IMR-90 (cell line): Measurements from ENCODE around the gene PRODH2. TPM values are rescaled to one million over a fixed set of nuclear protein-coding genes. Genes with fewer than 3 reads are reported as not detected.

ENCODE experiments used
- ATAC-seq: fragments of 200-7000 bp; cut with Tn5 transposase; 2 replicates; pipeline ENCODE4 v1.9.1; 2020; ENCODE audit warnings: low read depth, mild to moderate bottlenecking, moderate library complexity
- BruUV-seq: library from RNA; stranded (reverse); fragments of 400-500 nt; replicated peaks from 2 replicates; lab custom pipeline; 2021; lab: Mats Ljungman, UMichigan
- CTCF ChIA-PET: fragments of 300-600 bp; formaldehyde crosslinking; extraction: SDS; loops from one replicate; lab custom pipeline; 2021; ENCODE audit warnings: antibody characterized with exemption; lab: Yijun Ruan, JAX
- POLR2A ChIA-PET: fragments of 300-600 bp; sonication (Branson Sonifier 250); formaldehyde crosslinking; loops from one replicate; lab custom pipeline; 2022; ENCODE audit warnings: antibody characterized with exemption; ENCODE audit not compliant: unreplicated experiment; lab: Charles Lee
- DNase-seq: peaks from one replicate; pipeline ENCODE4 v3.0.0; 2013
- H2AFZ ChIP-seq: replicated peaks from 2 replicates; pipeline ENCODE3; 2013; ENCODE audit warnings: low read length, mild to moderate bottlenecking; ENCODE audit not compliant: poor library complexity
- H2AK5ac ChIP-seq: 2 replicates; pipeline ENCODE4 v1.6.1; 2013; ENCODE audit warnings: low read depth, low read length, inconsistent platforms
- H2AK9ac ChIP-seq: replicated peaks from 2 replicates; pipeline ENCODE3; 2013; ENCODE audit warnings: mild to moderate bottlenecking, low read depth, low read length, moderate library complexity; ENCODE audit not compliant: poor library complexity
- H2BK120ac ChIP-seq: 2 replicates; pipeline ENCODE4 v1.6.1; 2013; ENCODE audit warnings: low read depth, low read length, inconsistent platforms
- H2BK15ac ChIP-seq: 3 replicates; pipeline ENCODE4 v1.6.1; 2013; ENCODE audit warnings: low read depth, low read length, inconsistent platforms
- H2BK20ac ChIP-seq: 2 replicates; pipeline ENCODE4 v1.6.1; 2013; ENCODE audit warnings: low read depth, mild to moderate bottlenecking, inconsistent platforms, low read length, moderate library complexity
- H2BK5ac ChIP-seq: 2 replicates; pipeline ENCODE4 v1.6.1; 2013; ENCODE audit warnings: mild to moderate bottlenecking, low read depth, low read length, inconsistent platforms; ENCODE audit not compliant: poor library complexity, severe bottlenecking
- H3K14ac ChIP-seq: replicated peaks from 2 replicates; pipeline ENCODE4 v1.6.1; 2013; ENCODE audit warnings: low read depth, low read length, inconsistent platforms
- H3K18ac ChIP-seq: 2 replicates; pipeline ENCODE4 v1.6.1; 2013; ENCODE audit warnings: low read depth, low read length, control low read depth
- H3K23ac ChIP-seq: 2 replicates; pipeline ENCODE4 v1.6.1; 2013; ENCODE audit warnings: low read depth, low read length, inconsistent platforms
- H3K27ac ChIP-seq: 2 replicates; pipeline ENCODE4 v1.5.1; 2013; ENCODE audit warnings: mild to moderate bottlenecking, control low read depth, low read length; ENCODE audit not compliant: insufficient read depth
- H3K27me3 ChIP-seq: 2 replicates; pipeline ENCODE4 v1.6.1; 2013; ENCODE audit warnings: low read length; ENCODE audit not compliant: control insufficient read depth, insufficient read depth
- H3K36me3 ChIP-seq: 2 replicates; pipeline ENCODE4 v1.6.1; 2013; ENCODE audit warnings: low read length, mixed read lengths; ENCODE audit not compliant: control insufficient read depth, insufficient read depth
- H3K4ac ChIP-seq: 2 replicates; pipeline ENCODE4 v1.6.1; 2013; ENCODE audit warnings: low read depth, low read length, inconsistent platforms
- H3K4me1 ChIP-seq: 2 replicates; pipeline ENCODE4 v1.6.1; 2013; ENCODE audit warnings: low read length, mixed read lengths; ENCODE audit not compliant: control insufficient read depth, insufficient read depth
- H3K4me2 ChIP-seq: 2 replicates; pipeline ENCODE4 v1.6.1; 2013; ENCODE audit warnings: low read depth, mild to moderate bottlenecking, control low read depth, low read length, moderate library complexity
- H3K4me3 ChIP-seq: 2 replicates; pipeline ENCODE4 v1.5.1; 2013; ENCODE audit warnings: low read depth, mild to moderate bottlenecking, control low read depth, low read length, moderate library complexity; ENCODE audit not compliant: insufficient read depth
- H3K56ac ChIP-seq: 2 replicates; pipeline ENCODE4 v1.6.1; 2013; ENCODE audit warnings: low read length, inconsistent platforms; ENCODE audit not compliant: insufficient read depth; ENCODE audit errors: extremely low read depth
- H3K79me1 ChIP-seq, 2 experiments: 2 replicates each; pipeline ENCODE4 v1.6.1; 2013; ENCODE audit warnings: low read length in 2 of 2, inconsistent platforms in 1 of 2, low read depth in 1 of 2
- H3K9ac ChIP-seq: 2 replicates; pipeline ENCODE4 v1.6.1; 2013; ENCODE audit warnings: low read depth, low read length, control low read depth
- H3K9me1 ChIP-seq: 2 replicates; pipeline ENCODE4 v1.6.1; 2013; ENCODE audit warnings: low read length, inconsistent platforms; ENCODE audit not compliant: insufficient read depth
- H3K9me3 ChIP-seq: 2 replicates; pipeline ENCODE4 v1.6.1; 2013; ENCODE audit warnings: low read length; ENCODE audit not compliant: control insufficient read depth, insufficient read depth
- H4K20me1 ChIP-seq: 2 replicates; pipeline ENCODE4 v1.6.1; 2013; ENCODE audit warnings: low read length, inconsistent platforms; ENCODE audit not compliant: insufficient read depth
- H4K5ac ChIP-seq: 2 replicates; pipeline ENCODE4 v1.6.1; 2013; ENCODE audit warnings: mild to moderate bottlenecking, low read depth, low read length, control low read depth
- H4K8ac ChIP-seq, 2 experiments: 2 replicates each; pipeline ENCODE4 v1.6.1; 2013; ENCODE audit warnings: low read depth in 2 of 2, low read length in 2 of 2, control low read depth in 1 of 2, inconsistent platforms in 1 of 2
- H4K91ac ChIP-seq: 2 replicates; pipeline ENCODE4 v1.6.1; 2013; ENCODE audit warnings: low read depth, low read length, inconsistent platforms; ENCODE audit not compliant: insufficient read depth
- CHD1 ChIP-seq: IDR thresholded peaks from 2 replicates; pipeline ENCODE4 v1.6.1; 2012; ENCODE audit warnings: low read depth, low read length, improper control_type of control experiment
- NFE2L2 ChIP-seq: fragments of 150-350 bp; IDR thresholded peaks from 2 replicates; pipeline ENCODE4 v1.6.1; 2016; ENCODE audit warnings: low read depth, mild to moderate bottlenecking, low read length
- POLR2A ChIP-seq: IDR thresholded peaks from 2 replicates; pipeline ENCODE4 v1.6.1; 2012; ENCODE audit warnings: mild to moderate bottlenecking, low read depth, low read length
- RAD21 ChIP-seq: IDR thresholded peaks from 2 replicates; pipeline ENCODE4 v1.6.1; 2012; ENCODE audit warnings: low read length, improper control_type of control experiment
- RCOR1 ChIP-seq: IDR thresholded peaks from 2 replicates; pipeline ENCODE4 v1.6.1; 2012; ENCODE audit warnings: mild to moderate bottlenecking, low read length, improper control_type of control experiment; ENCODE audit not compliant: insufficient replicate concordance
- SMC3 ChIP-seq: fragments of 150-350 bp; IDR thresholded peaks from 2 replicates; pipeline ENCODE4 v1.6.1; 2016; ENCODE audit warnings: low read depth, mild to moderate bottlenecking, antibody characterized with exemption, low read length, moderate library complexity
- WGBS, 2 experiments: methylation state at CpG; one replicate each; pipeline versions ENCODE4 v1.1.5 to v1.1.7; 2013; ENCODE audit warnings: missing lambda C conversion rate in 2 of 2; ENCODE audit not compliant: insufficient read length in 1 of 2; ENCODE audit errors: extremely low coverage in 2 of 2; 5-methylcytosine and 5-hydroxymethylcytosine counted together
- dilution Hi-C: fragments of 300-500 bp; cut with HindIII; formaldehyde crosslinking; loops from one replicate; pipeline ENCODE4 v1.14.3; 2018; ENCODE audit warnings: low sequenced_read_pairs; ENCODE audit not compliant: unreplicated experiment
- in situ Hi-C: fragments of 300-500 bp; cut with MboI; formaldehyde crosslinking; loops from 3 replicates; pipeline ENCODE4 v1.14.3; 2019; ENCODE audit warnings: low sequenced_read_pairs, inconsistent platforms, mixed read lengths
- intact Hi-C: fragments of 100-400 bp; cut with micrococcal nuclease; formaldehyde crosslinking; loops from 2 replicates; pipeline ENCODE4 v1.10.0; 2022
- polyA plus RNA-seq, 3 experiments: library from polyadenylated mRNA; depleted of rRNA; stranded (reverse); fragments of >200 nt; gene quantifications; 2 replicates each; pipeline ENCODE4 v1.2.3, GENCODE V29; 2012; ENCODE audit warnings: low replicate concordance in 1 of 3
- total RNA-seq: library from RNA; depleted of rRNA; stranded (reverse); fragments of >200 nt; gene quantifications from 2 replicates; pipeline ENCODE4 v1.2.3, GENCODE V29; 2012

Gene PRODH2
- total and polyA plus RNA-seq, 2 of the 4 experiments (the other 2 are of a cell fraction): not detected

DNA sequence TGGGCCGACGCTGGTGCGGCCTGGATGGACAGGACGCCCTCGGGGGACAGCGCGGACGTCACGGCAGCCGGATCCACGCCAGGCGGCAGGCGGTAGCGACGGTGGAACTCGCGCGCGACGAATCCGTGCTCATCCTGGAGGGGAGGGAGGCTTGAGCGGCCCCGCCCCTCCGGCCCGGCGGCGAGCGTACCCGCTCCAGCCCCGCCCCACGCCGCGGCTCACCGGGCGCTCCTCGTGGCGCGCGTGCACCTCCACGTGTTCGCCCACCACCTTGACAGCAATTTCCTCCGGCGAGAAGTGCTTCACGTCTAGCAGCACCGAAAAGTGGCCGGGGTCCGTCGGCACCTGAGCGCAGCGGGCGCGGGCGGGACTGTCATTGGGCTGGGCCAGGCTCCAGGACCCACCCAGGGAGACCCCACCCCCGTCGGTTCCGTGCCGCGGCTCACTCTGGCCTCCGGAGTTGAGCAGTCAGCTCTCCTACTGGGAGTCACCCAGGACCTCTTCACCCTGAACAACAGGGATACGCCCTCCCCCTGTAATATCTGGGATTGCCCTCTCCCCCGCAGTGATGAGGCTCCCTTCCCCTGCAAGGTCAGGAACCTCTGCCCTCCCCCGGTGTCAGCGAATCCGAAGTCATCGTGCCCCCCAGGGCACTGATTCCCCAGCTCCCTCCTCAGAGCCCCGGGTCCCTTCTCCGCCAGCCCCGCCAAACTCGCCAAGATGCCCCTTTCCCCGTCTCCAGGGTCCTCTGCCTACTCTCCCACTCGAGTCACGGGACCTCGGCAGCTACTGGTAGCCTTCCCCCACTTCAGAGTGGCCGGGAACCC lies 56.9 kb downstream of the PRODH2 start (continued):
- TF ChIP-seq CHD1: no peak
- no peak for TF ChIP-seq NFE2L2
- no peak for TF ChIP-seq RCOR1

DNA sequence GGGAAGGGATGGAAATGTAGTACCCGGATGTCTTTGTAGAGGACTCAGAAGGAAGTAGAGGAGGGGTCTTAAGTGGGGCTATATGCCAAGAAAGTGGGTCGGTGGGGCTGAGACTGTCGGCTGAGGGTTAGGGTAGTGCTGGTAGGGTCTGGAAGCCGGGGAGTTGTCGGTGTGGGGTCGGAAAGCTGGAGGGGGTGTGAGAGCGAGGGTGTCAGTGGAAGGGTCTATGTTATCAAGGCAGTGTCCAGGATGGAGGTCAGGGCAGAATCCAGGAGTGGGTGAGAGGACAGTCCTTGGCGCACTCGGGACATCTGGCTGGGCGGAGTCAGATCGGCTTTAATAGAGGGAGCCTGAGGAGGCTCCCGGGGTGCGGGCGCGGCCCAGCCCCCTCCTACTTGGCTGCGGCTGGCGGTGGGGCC lies 57.5 kb downstream of the PRODH2 start:
- H3K27me3 ChIP-seq: no peaks in the 10 kb centered on the region
- peak overlapping the region; percentile 96 for H2BK5ac ChIP-seq
- H2AFZ ChIP-seq: peak overlapping the region; percentile 96
- H3K4me1 ChIP-seq: peaks cover 13% of the 10 kb centered on the region
- H3K56ac ChIP-seq: no peak overlapping the region
- H2AK5ac ChIP-seq: peak overlapping the region; percentile 92
- peak overlapping the region; percentile 9; the same call in 1 of the 2 replicates for H4K5ac ChIP-seq
- H2BK15ac ChIP-seq: no peak overlapping the region
- H4K91ac ChIP-seq: peak overlapping the region; percentile 52; the same call in 1 of the 2 replicates
- H3K27ac ChIP-seq: peak overlapping the region; percentile 39
- dilution Hi-C loops (no loop called here), intact Hi-C loops (loop anchor here (5.0 kb wide), 1 partner anchor 177 kb away; no protein-coding TSS in a partner anchor), in situ Hi-C loops (no loop called here)
- peak overlapping the region; percentile 73 for H3K14ac ChIP-seq
- H3K9me1 ChIP-seq: peaks cover 16% of the 10 kb centered on the region; the same call in 1 of the 2 replicates
- ATAC-seq: peak; percentile 0
- ChIA-PET POLR2A (no interaction called here), CTCF (no interaction called here)
- H3K9me3 ChIP-seq: no peaks in the 10 kb centered on the region
- peaks cover 28 to 68% of the 10 kb centered on the region in 2 experiments; a peak in 3 of 4 replicates for H3K79me1 ChIP-seq
- no TSS peak for BruUV-seq
- H3K9ac ChIP-seq: peak overlapping the region; percentile 52; the same call in 1 of the 2 replicates
- no peak overlapping the region; the same call in 1 of the 2 replicates for H3K18ac ChIP-seq
- peak overlapping the region; percentile 82; the same call in 1 of the 2 replicates for H3K23ac ChIP-seq
- WGBS, 2 experiments: 26% methylated on average over 8 of the region's 17 CpGs; no CpG with 5 or more reads in 1 of the 2 experiments
- TF ChIP-seq RAD21: no peak
- TF ChIP-seq SMC3: no peak
- peak; percentile 13; the same call in 1 of the 2 replicates for TF ChIP-seq POLR2A
- H2AK9ac ChIP-seq: peak overlapping the region; percentile 95
- H2BK20ac ChIP-seq: no peak overlapping the region
- H3K36me3 ChIP-seq: peaks cover 29% of the 10 kb centered on the region; the same call in 1 of the 2 replicates
- no peak for DNase-seq
- peaks cover 6% of the 10 kb centered on the region; the same call in 1 of the 2 replicates for H4K20me1 ChIP-seq
- peak overlapping the region; percentile 12 to 80; a peak in 2 of 4 replicates for H4K8ac ChIP-seq
- peak overlapping the region; percentile 79 for H3K4ac ChIP-seq
- peak overlapping the region; percentile 25; the same call in 1 of the 2 replicates for H2BK120ac ChIP-seq
- peak overlapping the region; percentile 93 for H3K4me2 ChIP-seq
- peak overlapping the region; percentile 50 for H3K4me3 ChIP-seq
